T-helper 1 cell (primary cell): Measurements from ENCODE around the gene AGAP1.
"Not testable (repeated sequence)": the region's sequence is repeated elsewhere in the genome, so short reads cannot be mapped to it uniquely, and the experiment has no call there.

Source experiments
- DNase-seq, 5 donors: peaks; one replicate each; pipeline ENCODE4 v3.0.0-alpha.2; 2012 to 2020

AGAP1 gene

GRCh38 chr2:236061497-236061896, 567.7 kb downstream of the AGAP1 start:
- no peak for DNase-seq

- no peak for DNase-seq
Observed at GRCh38 chr2:236061899-236062298, 568.1 kb downstream of the AGAP1 start.

- not testable (repeated sequence) for DNase-seq
Observed at GRCh38 chr2:236062806-236063205, 569.0 kb downstream of the AGAP1 start.

GRCh38 chr2:236063994-236064393, 570.2 kb downstream of the AGAP1 start:
- DNase-seq: no peak

GRCh38 chr2:236065314-236066160, 571.7 kb downstream of the AGAP1 start:
- no peak for DNase-seq

GRCh38 chr2:236070236-236070635, 576.4 kb downstream of the AGAP1 start:
- DNase-seq: no peak

GRCh38 chr2:236073246-236073645, 579.4 kb downstream of the AGAP1 start:
- no peak for DNase-seq

GRCh38 chr2:236073867-236074655, 580.2 kb downstream of the AGAP1 start:
- no peak for DNase-seq

- DNase-seq: no peak
Observed at GRCh38 chr2:236075802-236076201, 582.0 kb downstream of the AGAP1 start.

- DNase-seq: no peak
Observed at GRCh38 chr2:236078297-236079255, 584.7 kb downstream of the AGAP1 start.

GRCh38 chr2:236080412-236080811, 586.6 kb downstream of the AGAP1 start:
- no peak for DNase-seq

- DNase-seq: no peak
Observed at GRCh38 chr2:236081171-236081570, 587.3 kb downstream of the AGAP1 start.

GRCh38 chr2:236082061-236082460, 588.2 kb downstream of the AGAP1 start:
- no peak for DNase-seq

- DNase-seq: no peak
Observed at GRCh38 chr2:236083934-236084333, 590.1 kb downstream of the AGAP1 start.

GRCh38 chr2:236085211-236085610, 591.4 kb downstream of the AGAP1 start:
- DNase-seq: no peak

GRCh38 chr2:236085647-236086046, 591.8 kb downstream of the AGAP1 start:
- no peak for DNase-seq

GRCh38 chr2:236086403-236086970, 592.6 kb downstream of the AGAP1 start:
- DNase-seq: no peak

- DNase-seq: no peak
Observed at GRCh38 chr2:236086971-236087465, 593.2 kb downstream of the AGAP1 start.

GRCh38 chr2:236088368-236089057, 594.7 kb downstream of the AGAP1 start:
- no peak for DNase-seq

GRCh38 chr2:236089271-236090026, 595.6 kb downstream of the AGAP1 start:
- DNase-seq: no peak

- no peak for DNase-seq
Observed at GRCh38 chr2:236090027-236090382, 596.2 kb downstream of the AGAP1 start.
